ENCODE measurements around the gene PPP1R9A.

PPP1R9A gene

GRCh38 chr7:95101422-95101821 lies 194.0 kb downstream of the PPP1R9A start:
- no peak for DNase-seq

DNA sequence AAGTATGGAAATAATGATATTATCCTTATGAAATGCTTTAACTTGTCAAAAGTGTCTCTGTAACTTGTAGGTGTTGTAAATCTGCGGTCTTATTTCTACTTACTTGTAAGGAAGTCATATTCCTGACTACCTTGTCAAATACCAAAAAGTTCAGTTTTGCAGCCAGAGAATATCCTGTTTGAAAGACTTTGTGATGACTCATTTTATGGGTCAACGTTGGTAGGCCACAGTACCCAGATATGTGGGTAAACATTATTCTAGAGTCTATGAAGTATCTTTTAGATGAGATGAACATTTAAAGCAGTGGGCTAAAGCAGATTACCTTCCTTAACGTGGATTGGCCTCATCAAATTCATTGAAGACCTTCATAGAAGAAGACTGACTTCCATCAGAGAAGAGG lies 195.3 kb downstream of the PPP1R9A start:
- DNase-seq, result no peak

- no peak for DNase-seq
Observed at GRCh38 chr7:95104739-95105138, 197.3 kb downstream of the PPP1R9A start.

DNA sequence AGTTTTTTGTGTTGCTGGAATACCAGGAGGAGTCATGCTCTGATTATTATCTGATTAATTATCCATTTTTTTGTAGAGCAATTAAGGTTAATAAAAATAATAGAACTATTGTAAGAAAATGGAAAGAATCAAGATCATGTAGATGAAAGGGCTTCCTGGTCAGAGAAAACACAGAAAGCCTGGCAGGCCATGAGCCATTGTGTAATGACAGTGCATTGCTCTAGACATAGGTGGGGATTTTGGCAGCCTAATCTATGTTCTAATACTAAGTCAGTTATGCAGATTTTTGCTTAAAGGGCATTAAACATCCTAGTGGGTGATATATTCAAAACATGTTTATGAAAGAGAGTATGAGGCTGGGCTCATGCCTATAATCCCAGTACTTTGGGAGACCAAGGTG lies 198.2 kb downstream of the PPP1R9A start:
- no peak for DNase-seq

DNA sequence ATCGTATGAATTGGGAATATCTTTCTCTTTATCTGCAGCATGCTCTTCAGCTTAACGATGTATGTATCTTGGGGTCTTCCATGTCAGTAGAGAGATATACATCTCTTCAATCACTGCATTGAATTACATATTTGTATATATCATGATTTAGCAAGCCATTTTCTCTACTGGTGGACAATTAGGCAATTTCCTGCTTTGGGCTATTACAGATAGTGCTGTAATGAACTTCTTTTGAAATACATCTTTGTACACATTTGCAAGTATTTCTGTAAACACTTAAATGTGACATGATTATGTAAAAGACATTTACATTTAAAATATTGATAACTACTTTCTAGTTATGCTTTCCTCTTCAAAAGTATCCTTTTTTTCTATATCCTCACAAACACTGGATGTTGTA lies 199.0 kb downstream of the PPP1R9A start:
- DNase-seq, result no peak

GRCh38 chr7:95110707-95111106 lies 203.3 kb downstream of the PPP1R9A start:
- no peak for DNase-seq

DNA sequence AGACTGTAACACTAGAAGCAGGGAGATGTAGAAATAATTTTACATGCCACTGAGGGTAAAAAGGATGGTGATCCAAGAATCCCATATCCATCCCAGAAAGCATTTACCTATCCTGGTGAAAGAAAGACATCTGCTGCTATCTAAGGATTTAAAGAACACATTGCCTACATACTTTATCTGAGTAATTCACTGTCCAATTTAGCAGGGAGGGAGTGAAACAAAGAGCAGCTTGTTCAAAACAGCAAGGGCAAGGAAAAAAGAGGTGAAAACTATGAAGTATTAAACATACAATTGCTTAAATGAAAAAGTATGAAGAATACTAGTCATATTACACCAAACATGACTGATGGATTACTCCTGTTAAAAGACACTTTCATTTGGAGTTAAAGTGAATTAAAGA lies 206.2 kb downstream of the PPP1R9A start:
- DNase-seq, result no peak

- no peak for DNase-seq
Observed at GRCh38 chr7:95126053-95126709, 218.8 kb downstream of the PPP1R9A start.

- DNase-seq, result no peak
Observed at GRCh38 chr7:95132500-95132899, 225.1 kb downstream of the PPP1R9A start.

- DNase-seq, result no peak
Observed at GRCh38 chr7:95139922-95140321, 232.5 kb downstream of the PPP1R9A start.

DNA sequence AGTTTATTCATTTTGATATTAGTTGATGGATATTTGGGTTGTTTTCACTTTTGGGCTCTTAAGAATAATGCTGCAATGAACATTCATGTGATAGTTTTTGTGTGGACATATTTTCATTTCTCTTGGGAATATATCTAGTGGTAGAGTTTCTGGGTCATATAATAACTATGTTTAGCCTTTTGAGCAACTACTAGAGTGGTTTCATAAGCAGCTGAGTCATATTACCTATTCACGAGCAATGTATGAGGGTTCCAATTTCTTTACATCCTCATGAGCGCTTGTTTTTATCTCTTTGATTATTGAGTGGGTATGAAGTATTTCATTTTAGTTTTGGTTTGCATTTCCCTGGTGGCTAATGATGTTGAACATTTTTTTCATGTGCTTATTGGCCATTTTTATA lies 234.4 kb downstream of the PPP1R9A start:
- no peak for DNase-seq

DNA sequence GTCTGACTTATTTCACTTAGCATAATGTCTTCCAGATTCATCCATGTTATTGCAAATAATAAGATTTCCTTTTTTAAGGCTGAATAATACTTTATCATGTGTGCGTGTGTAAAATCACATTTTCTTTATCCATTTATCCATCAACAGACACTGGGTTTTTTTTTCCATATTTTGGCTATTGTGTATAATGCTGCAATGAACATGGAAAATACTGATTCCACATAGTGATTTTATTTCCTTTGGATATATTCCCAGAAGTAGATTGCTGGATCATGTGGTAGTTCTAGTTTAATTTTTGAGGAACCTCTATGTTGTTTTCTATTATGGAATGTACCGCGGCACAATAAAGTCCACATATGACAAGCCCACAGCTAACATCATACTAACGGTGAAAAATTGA lies 236.9 kb downstream of the PPP1R9A start:
- DNase-seq, result no peak

GRCh38 chr7:95155965-95156364 lies 248.6 kb downstream of the PPP1R9A start:
- DNase-seq, result no peak

GRCh38 chr7:95157381-95157780 lies 250.0 kb downstream of the PPP1R9A start:
- no peak for DNase-seq

- peak in 1 of 2 experiments; percentile 0 for DNase-seq
Observed at GRCh38 chr7:95169678-95170077, 262.3 kb downstream of the PPP1R9A start.

DNA sequence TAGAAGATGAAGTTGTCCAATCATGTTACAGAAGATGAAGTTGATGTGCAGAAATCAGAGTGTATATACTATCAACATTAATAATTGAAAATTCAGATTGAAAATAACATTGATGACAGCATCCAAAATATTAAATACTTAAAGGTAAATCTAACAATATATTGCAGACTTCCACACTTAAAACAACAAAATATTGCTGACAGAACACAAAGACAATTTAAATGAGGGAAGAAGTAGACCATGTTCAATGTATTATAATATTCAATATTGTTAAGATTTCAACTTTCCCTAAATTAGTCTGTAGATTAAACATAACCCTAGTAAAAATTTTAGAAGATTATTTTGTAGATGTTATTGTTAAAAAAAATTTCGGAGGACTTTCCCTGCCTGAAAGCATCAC lies 265.0 kb downstream of the PPP1R9A start:
- no peak for DNase-seq

- DNase-seq, result no peak
Observed at GRCh38 chr7:95190515-95190914, 283.1 kb downstream of the PPP1R9A start.

- DNase-seq, result no peak
Observed at GRCh38 chr7:95191795-95192194, 284.4 kb downstream of the PPP1R9A start.

DNA sequence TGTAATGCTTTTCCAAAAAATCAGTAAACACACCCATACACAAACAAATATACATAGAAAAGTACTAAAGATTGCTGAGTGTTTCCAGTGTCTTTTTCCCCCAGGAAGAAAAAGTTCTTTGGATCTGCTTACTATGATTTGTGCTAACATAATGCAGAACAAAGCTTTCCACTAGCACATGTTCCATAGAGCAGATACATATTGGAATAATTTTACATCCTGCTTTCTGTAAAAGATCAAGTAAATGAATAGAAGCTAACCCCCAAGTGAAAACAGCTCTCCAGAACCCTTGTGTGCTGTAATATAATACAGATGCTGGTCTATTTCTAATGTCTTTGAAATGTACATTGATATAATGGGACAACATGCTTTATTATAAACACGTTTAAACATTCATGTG lies 291.5 kb downstream of the PPP1R9A start:
- DNase-seq, result no peak

DNA sequence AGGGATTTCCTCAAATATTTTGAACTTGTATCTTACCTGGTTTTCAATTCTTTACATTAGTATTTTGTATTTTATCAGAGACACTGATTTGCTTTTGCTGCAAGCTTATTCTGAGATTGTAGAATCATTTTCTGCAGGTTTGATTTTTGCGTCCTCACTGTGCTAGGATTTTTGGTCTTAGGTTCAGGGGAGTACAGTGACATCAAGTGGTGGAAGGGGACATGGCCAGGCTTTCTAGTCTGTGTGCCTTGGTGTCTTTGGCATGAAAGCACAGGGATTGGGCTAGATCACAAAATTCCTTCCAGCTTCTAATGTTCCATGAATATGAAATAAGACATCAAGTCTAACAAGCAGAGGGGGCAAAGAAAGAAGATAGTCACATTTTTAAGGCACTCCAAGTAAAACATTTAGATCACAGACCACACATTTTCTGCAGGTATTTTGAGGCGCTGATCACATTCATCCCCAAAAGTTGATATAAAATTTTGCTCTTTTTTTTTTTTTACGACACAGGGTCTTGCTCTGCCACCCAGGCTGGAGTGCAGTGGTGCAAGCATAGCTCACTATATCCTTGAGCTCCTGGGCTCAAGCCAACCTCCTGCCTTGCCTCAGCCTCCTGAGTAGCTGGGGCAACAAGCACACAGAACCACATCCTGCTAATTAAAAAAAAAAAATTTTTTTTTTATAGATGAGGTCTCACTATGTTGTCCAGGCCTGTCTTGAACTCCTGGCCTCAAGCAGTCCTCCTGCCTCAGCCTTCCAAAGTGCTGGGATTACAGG lies 292.6 kb downstream of the PPP1R9A start:
- DNase-seq, result peak; percentile 17 to 39

GRCh38 chr7:95200741-95201140 lies 293.3 kb downstream of the PPP1R9A start:
- no peak for DNase-seq

- no peak for DNase-seq
Observed at GRCh38 chr7:95201727-95202126, 294.3 kb downstream of the PPP1R9A start.

DNA sequence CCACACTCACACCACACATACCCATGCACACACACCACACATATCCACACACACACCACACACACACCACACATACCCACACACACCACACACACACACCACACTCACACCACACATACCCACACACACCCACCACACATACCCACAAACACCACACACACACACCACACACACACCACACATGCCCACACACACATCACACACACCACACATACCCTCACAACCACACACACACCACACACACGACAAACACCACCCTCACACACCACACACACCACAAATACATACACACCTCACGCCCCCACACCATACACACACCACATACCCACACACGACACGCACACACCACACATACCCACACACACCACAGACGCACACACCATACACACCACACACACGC lies 297.2 kb downstream of the PPP1R9A start:
- DNase-seq, result no peak

DNA sequence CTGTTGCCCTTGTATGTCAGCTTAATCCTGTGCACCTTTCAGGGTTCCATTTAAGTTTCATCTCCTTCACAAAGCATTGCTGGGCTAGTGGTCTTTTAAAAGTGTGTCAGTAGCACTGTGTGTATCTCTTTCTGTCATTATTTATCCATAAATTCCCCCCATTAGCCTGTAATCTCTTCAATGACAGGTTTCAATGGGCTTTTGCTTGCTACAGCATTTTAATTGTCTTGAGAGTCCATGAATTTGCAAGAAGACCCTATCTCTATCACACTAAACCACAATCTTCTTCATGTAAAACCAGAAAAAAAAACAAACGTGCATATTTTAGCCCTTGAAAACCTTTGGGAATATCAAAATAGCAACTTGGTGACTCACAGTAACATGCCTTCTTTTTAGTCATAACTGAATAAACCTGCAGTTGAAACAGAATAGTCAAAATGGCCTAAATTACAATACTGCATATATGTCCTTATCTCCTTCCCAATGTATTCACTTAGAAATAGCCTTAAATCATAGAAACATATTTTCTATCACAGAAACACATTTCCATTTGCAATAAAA lies 298.4 kb downstream of the PPP1R9A start:
- no peak for DNase-seq
